GM12878 (cell line): ENCODE data around the gene NYAP1. TPM values are rescaled to one million over a fixed set of nuclear protein-coding genes. Genes with fewer than 3 reads are reported as not detected.

Source experiments
- ATAC-seq: fragments of 200-7000 bp; cut with Tn5 transposase; 3 replicates; pipeline ENCODE4 v1.9.1; 2020; ENCODE audit warnings: mild to moderate bottlenecking, moderate library complexity
- BruUV-seq: library from RNA; stranded (reverse); fragments of 400-500 nt; replicated peaks from 2 replicates; lab custom pipeline; 2021; lab: Mats Ljungman, UMichigan
- CTCF ChIA-PET: fragments of 300-600 bp; sonication (Branson Sonifier 250); formaldehyde crosslinking; extraction: SDS; loops from one replicate; lab custom pipeline; 2021; ENCODE audit warnings: inconsistent platforms; lab: Yijun Ruan, JAX
- POLR2A ChIA-PET: fragments of 350-600 bp; formaldehyde crosslinking; extraction: SDS; loops from one replicate; lab custom pipeline; 2021; ENCODE audit warnings: inconsistent platforms; lab: Charles Lee
- RAD21 ChIA-PET: fragments of 300-600 bp; sonication (Branson Sonifier 250); formaldehyde crosslinking; loops from one replicate; lab custom pipeline; 2023; ENCODE audit warnings: antibody characterized with exemption; ENCODE audit not compliant: unreplicated experiment; lab: Charles Lee
- SMC1A ChIA-PET: fragments of 300-600 bp; sonication (Branson Sonifier 250); formaldehyde crosslinking; loops from one replicate; lab custom pipeline; 2023; ENCODE audit not compliant: unreplicated experiment, uncharacterized antibody; lab: Charles Lee
- DNase-seq: peaks from one replicate; pipeline ENCODE4 v3.0.0-alpha.2; 2011; ENCODE audit warnings: low read depth, low spot score
- FAIRE-seq: peaks from 3 replicates; lab custom pipeline; 2011; peaks lifted over from hg19 to GRCh38; lab: Jason Lieb, UNC
- H2AFZ ChIP-seq: 2 replicates; pipeline ENCODE4 v1.6.0; 2011; ENCODE audit warnings: low read depth, low read length, control low read depth; ENCODE audit not compliant: control insufficient read depth
- H3K27ac ChIP-seq: 2 replicates; pipeline ENCODE4 v1.5.1; 2011; ENCODE audit warnings: control low read depth; ENCODE audit not compliant: control insufficient read depth, insufficient read depth
- H3K27me3 ChIP-seq, 2 experiments: replicated peaks in 1 of 2; 2 replicates each; pipeline versions ENCODE4 v1.6.0 to v1.6.1; 2011; ENCODE audit warnings: low read length in 1 of 2; ENCODE audit not compliant: control insufficient read depth in 2 of 2, insufficient read depth in 2 of 2
- H3K36me3 ChIP-seq, 2 experiments: 2 replicates each; pipeline ENCODE4 v1.5.1; 2011; ENCODE audit warnings: low read length in 1 of 2; ENCODE audit not compliant: control insufficient read depth in 2 of 2, insufficient read depth in 2 of 2
- H3K4me1 ChIP-seq: 2 replicates; pipeline ENCODE4 v1.6.1; 2011; ENCODE audit warnings: mild to moderate bottlenecking, low read length, moderate library complexity, mixed read lengths; ENCODE audit not compliant: control insufficient read depth, insufficient read depth
- H3K4me2 ChIP-seq: 2 replicates; pipeline ENCODE4 v1.6.0; 2011; ENCODE audit warnings: control low read depth; ENCODE audit not compliant: control insufficient read depth, insufficient read depth
- H3K4me3 ChIP-seq: fragments of 200-600 bp; sonication (generic); 2 replicates; pipeline ENCODE4 v1.5.1; 2016
- H3K79me2 ChIP-seq: 2 replicates; pipeline ENCODE4 v1.6.0; 2011; ENCODE audit warnings: low read length; ENCODE audit not compliant: control insufficient read depth, insufficient read depth
- H3K9ac ChIP-seq: 2 replicates; pipeline ENCODE4 v1.8.0; 2011; ENCODE audit warnings: low read length, control low read depth, mixed read lengths; ENCODE audit not compliant: control insufficient read depth, insufficient read depth
- H3K9me3 ChIP-seq: replicated peaks from 3 replicates; pipeline ENCODE4 v1.5.1; 2011; ENCODE audit warnings: mild to moderate bottlenecking, low read length; ENCODE audit not compliant: control insufficient read depth, insufficient read depth
- H4K20me1 ChIP-seq: 2 replicates; pipeline ENCODE4 v1.6.0; 2011; ENCODE audit not compliant: control insufficient read depth, insufficient read depth
- BHLHE40 ChIP-seq, 2 experiments: fragments of 450-650 bp in 1 of 2; IDR thresholded peaks; 2 replicates each; pipeline ENCODE4 v1.6.1; 2011 to 2017; ENCODE audit warnings: low read depth in 2 of 2, borderline replicate concordance in 1 of 2, improper control_type of control experiment in 1 of 2, low read length in 1 of 2, mild to moderate bottlenecking in 1 of 2
- CEBPB ChIP-seq, 2 experiments: fragments of 150-350 bp in 1 of 2; IDR thresholded peaks; 2 replicates each; pipeline ENCODE4 v1.6.1; 2012 to 2014; ENCODE audit warnings: low read depth in 2 of 2, low read length in 2 of 2, borderline replicate concordance in 1 of 2, inconsistent platforms in 1 of 2
- CREM ChIP-seq: IDR thresholded peaks from 2 replicates; pipeline ENCODE4 v1.6.1; 2014; ENCODE audit warnings: antibody characterized with exemption, low read depth
- DPF2 ChIP-seq: fragments of 450-650 bp; IDR thresholded peaks from 2 replicates; pipeline ENCODE4 v1.6.1; 2017; ENCODE audit warnings: mild to moderate bottlenecking
- JUNB ChIP-seq: IDR thresholded peaks from 2 replicates; pipeline ENCODE4 v1.6.1; 2016; ENCODE audit warnings: antibody characterized with exemption, mild to moderate bottlenecking
- MEF2A ChIP-seq: IDR thresholded peaks from 2 replicates; pipeline ENCODE4 v1.6.1; 2011; ENCODE audit warnings: low read depth, mild to moderate bottlenecking, low read length, moderate library complexity; ENCODE audit not compliant: insufficient read depth
- NKRF ChIP-seq: fragments of 450-650 bp; conservative IDR thresholded peaks from 2 replicates; pipeline ENCODE4 v1.6.1; 2017; ENCODE audit warnings: mild to moderate bottlenecking, moderate library complexity
- POLR2AphosphoS5 ChIP-seq: IDR thresholded peaks from 2 replicates; pipeline ENCODE4 v1.6.1; 2011; ENCODE audit warnings: mild to moderate bottlenecking, low read length, inconsistent platforms
- SIX5 ChIP-seq: IDR thresholded peaks from 2 replicates; pipeline ENCODE4 v1.6.1; 2011; ENCODE audit warnings: mild to moderate bottlenecking, low read depth, low read length, moderate library complexity; ENCODE audit not compliant: severe bottlenecking
- SRF ChIP-seq, 2 experiments: IDR thresholded peaks; 2 replicates each; pipeline ENCODE4 v1.6.1; 2011; ENCODE audit warnings: low read depth in 2 of 2, low read length in 2 of 2, mild to moderate bottlenecking in 1 of 2, moderate library complexity in 1 of 2
- SUZ12 ChIP-seq: fragments of 200-600 bp; sonication (generic); IDR thresholded peaks from one replicate; pipeline ENCODE4 v1.6.1; 2018; ENCODE audit warnings: antibody characterized with exemption, mild to moderate bottlenecking; ENCODE audit not compliant: unreplicated experiment
- ZBTB40 ChIP-seq: fragments of 450-650 bp; IDR thresholded peaks from 2 replicates; pipeline ENCODE4 v1.6.1; 2016; ENCODE audit warnings: mild to moderate bottlenecking, moderate library complexity, borderline replicate concordance
- WGBS: methylation state at CpG from one replicate; pipeline ENCODE4 v1.1.6; 2016; ENCODE audit warnings: low lambda C conversion rate; ENCODE audit not compliant: insufficient replicate concordance, insufficient coverage; ENCODE audit errors: missing lambda C conversion rate; 5-methylcytosine and 5-hydroxymethylcytosine counted together
- in situ Hi-C: fragments of 300-500 bp; cut with MboI; formaldehyde crosslinking; loops from 9 replicates; pipeline ENCODE4 v1.14.3; 2018; ENCODE audit warnings: mixed read lengths
- intact Hi-C: fragments of 100-400 bp; cut with micrococcal nuclease; formaldehyde crosslinking; loops from one replicate; pipeline ENCODE4 v1.14.2; 2022; ENCODE audit not compliant: unreplicated experiment
- polyA plus RNA-seq, 11 experiments: library from polyadenylated mRNA; depleted of rRNA in 4 of 11; unstranded in 6 of 11; stranded (reverse) in 5 of 11; fragments of >200 nt; fragmentation: Nextera tagmentation in 4 of 11; fragmentation: Illumina TruSeq in 1 of 11; extraction: Ambion mirVana in 4 of 11; extraction: Trizol in 1 of 11; gene quantifications; 1 replicate in 1 of 11; 2 replicates in 10 of 11; pipeline versions ENCODE4 v1.2.1 to v1.2.3, GENCODE V29; 2011 to 2016; ENCODE audit warnings: inconsistent platforms in 2 of 11, missing spikeins in 2 of 11, low read depth in 1 of 11
- total RNA-seq, 4 experiments: library from RNA; depleted of rRNA in 3 of 4; stranded (reverse); fragments of >200 nt in 3 of 4; fragmentation: Illumina TruSeq in 1 of 4; extraction: Trizol in 1 of 4; gene quantifications; 2 replicates each; pipeline versions ENCODE4 v1.2.1 to v1.2.3, GENCODE V29; 2013 to 2021
- TF ChIP-seq, protein P1 (sequence below): IDR thresholded peaks from 2 replicates; pipeline ENCODE4 v1.6.1; 2012; ENCODE audit warnings: low read depth, low read length, improper control_type of control experiment
- TF ChIP-seq, protein P2 (sequence below): IDR thresholded peaks from 2 replicates; pipeline ENCODE4 v1.6.1; 2011; ENCODE audit warnings: borderline replicate concordance, low read depth, mild to moderate bottlenecking, moderate library complexity, mixed read lengths, low read length; ENCODE audit not compliant: insufficient read depth; ENCODE audit errors: extremely low read length

Gene NYAP1
- total and polyA plus RNA-seq, 10 of the 15 experiments (the other 5 are each of a cell fraction or from before 2014, with no cell fraction given) = 0.04 to 0.28 (median 0.11) TPM; not detected in 6

GRCh38 chr7:100441641-100442535, 41.8 kb upstream of the NYAP1 start:
- Histone ChIP-seq H4K20me1 (no peaks in the 10 kb centered on the region), H3K27me3 (no peaks in the 10 kb centered on the region), H3K27ac (no peak overlapping the region), H3K79me2 (no peaks in the 10 kb centered on the region), H3K4me1 (peaks cover 14% of the 10 kb centered on the region), H3K4me3 (no peak overlapping the region), H3K9ac (no peak overlapping the region), H3K9me3 (no peaks in the 10 kb centered on the region), H2AFZ (no peak overlapping the region), H3K4me2 (no peak overlapping the region), H3K36me3 (no peaks in the 10 kb centered on the region; a peak in 1 of 4 replicates)
- DNase-seq (no peak), ATAC-seq (no peak; the same call in 2 of the 3 replicates), FAIRE-seq (no peak)
- ChIA-PET CTCF (interaction anchor here (0.6 to 1.5 kb wide), 2 partner anchors 9 to 12 kb away, joined by 3 to 5 read pairs; partner anchors contain the start of gene MEPCE), POLR2A (interaction anchor here (1.4 kb wide), 2 partner anchors 12 kb away, joined by 5 to 7 read pairs; partner anchors contain the start of gene MEPCE), SMC1A (no interaction called here), RAD21 (no interaction called here)
- in situ Hi-C loops (no loop called here), intact Hi-C loops (no loop called here)
- WGBS = 66% methylated on average over 11 of the region's 11 CpGs
- BruUV-seq = no TSS peak
- TF ChIP-seq POLR2AphosphoS5 (no peak), CEBPB (IDR thresholded peaks at IDR 0.05; ENCODE audit: borderline replicate concordance in 1 of 2, low read depth in 2 of 2, low read length in 2 of 2) (no peak), JUNB (no peak), CREM (no peak), DPF2 (no peak), NKRF (no peak), MEF2A (no peak), BHLHE40 (IDR thresholded peaks at IDR 0.05; ENCODE audit: borderline replicate concordance in 1 of 2, low read depth in 2 of 2, low read length in 1 of 2) (no peak), SRF (IDR thresholded peaks at IDR 0.05; ENCODE audit: low read depth in 2 of 2, low read length in 2 of 2) (no peak), SUZ12 (no peak), SIX5 (no peak), ZBTB40 (no peak)
- TF ChIP-seq, protein P1, sequence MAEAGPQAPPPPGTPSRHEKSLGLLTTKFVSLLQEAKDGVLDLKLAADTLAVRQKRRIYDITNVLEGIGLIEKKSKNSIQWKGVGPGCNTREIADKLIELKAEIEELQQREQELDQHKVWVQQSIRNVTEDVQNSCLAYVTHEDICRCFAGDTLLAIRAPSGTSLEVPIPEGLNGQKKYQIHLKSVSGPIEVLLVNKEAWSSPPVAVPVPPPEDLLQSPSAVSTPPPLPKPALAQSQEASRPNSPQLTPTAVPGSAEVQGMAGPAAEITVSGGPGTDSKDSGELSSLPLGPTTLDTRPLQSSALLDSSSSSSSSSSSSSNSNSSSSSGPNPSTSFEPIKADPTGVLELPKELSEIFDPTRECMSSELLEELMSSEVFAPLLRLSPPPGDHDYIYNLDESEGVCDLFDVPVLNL = no peak
- TF ChIP-seq, protein P2, sequence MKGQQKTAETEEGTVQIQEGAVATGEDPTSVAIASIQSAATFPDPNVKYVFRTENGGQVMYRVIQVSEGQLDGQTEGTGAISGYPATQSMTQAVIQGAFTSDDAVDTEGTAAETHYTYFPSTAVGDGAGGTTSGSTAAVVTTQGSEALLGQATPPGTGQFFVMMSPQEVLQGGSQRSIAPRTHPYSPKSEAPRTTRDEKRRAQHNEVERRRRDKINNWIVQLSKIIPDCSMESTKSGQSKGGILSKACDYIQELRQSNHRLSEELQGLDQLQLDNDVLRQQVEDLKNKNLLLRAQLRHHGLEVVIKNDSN = no peak
